8988T (cell line): ENCODE data around the gene ACAP2.
"Not testable (repeated sequence)": the region's sequence is repeated elsewhere in the genome, so short reads cannot be mapped to it uniquely, and the experiment has no call there.

ENCODE experiments used
- DNase-seq: peaks from one replicate; pipeline ENCODE4 v3.0.0; 2011

The ACAP2 gene

GRCh38 chr3:195385526-195385925 lies 57.3 kb downstream of the ACAP2 start:
- no peak for DNase-seq

DNA sequence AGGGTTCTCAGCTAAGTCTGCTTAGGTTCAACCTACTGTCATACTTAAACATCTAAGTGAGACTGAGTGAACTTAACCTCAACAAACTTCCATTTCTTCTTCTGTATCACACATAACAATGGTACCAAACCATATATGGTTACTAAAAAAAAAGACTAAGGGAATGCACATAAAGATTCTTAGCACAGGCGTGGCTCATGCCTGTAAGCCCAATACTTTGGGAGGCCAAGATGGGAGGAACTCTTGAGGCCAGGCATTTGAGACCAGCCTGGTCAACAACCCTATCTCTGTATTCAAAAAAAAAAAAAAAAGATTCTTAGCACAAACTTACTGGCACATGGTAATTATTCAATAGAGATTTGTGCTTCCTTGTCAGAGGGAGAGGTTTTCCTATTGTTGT lies 57.9 kb downstream of the ACAP2 start:
- no peak for DNase-seq

- DNase-seq: no peak
Observed at GRCh38 chr3:195372220-195372619, 70.6 kb downstream of the ACAP2 start.

- no peak for DNase-seq
Observed at GRCh38 chr3:195366200-195366925, 76.5 kb downstream of the ACAP2 start.

GRCh38 chr3:195365371-195365770 lies 77.4 kb downstream of the ACAP2 start:
- no peak for DNase-seq

- not testable (repeated sequence) for DNase-seq
Observed at GRCh38 chr3:195357797-195358196, 85.0 kb downstream of the ACAP2 start.

- DNase-seq: no peak
Observed at GRCh38 chr3:195356151-195357086, 86.4 kb downstream of the ACAP2 start.

DNA sequence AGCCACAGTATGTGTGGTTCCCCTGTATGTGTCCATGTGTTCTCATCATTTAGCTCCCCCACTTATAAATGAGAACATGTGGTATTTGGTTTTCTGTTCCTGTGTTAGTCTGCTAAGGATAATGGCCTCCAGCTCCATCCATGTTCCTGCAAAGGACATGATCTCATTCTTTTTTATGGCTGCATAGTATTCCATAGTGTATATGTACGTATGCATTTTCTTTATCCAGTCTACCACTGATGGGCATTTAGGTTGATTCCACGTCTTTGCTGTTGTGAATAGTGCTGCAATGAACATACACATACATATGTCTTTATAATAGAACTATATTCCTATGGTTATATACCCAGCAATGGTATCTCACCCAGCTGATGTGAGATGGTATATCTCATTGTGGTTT lies 88.8 kb downstream of the ACAP2 start:
- not testable (repeated sequence) for DNase-seq

- DNase-seq: no peak
Observed at GRCh38 chr3:195352895-195353488, 89.8 kb downstream of the ACAP2 start.

DNA sequence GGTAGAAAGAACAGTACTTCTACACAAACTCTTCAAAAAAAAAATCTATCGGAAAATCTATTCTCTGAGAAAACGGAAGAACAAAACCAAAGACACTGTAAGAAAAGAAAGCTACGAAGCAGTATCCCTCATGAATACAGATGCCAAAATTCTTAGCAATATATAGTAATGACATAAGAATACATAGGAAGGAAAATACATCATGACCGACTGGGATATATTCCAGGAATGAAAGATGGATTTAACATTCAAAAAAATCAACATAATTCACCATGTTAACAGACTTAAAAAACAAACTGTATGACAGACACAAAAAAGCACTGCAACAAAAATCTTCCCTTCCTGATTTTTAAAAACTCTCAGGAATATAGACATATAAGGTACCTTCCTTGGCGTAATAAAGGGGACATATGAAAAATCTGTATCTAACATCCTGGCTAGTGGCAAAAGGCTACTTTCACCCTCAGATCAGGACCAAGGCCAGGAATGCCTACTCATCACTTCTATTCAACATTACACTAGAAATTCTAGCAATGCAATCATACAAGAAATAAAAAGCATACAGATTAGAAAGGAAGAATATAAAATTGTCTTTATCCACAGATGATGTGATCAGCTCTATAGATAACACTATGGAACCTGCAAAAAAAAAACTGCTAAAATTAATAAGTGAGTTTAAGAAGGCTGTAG lies 94.2 kb downstream of the ACAP2 start:
- no peak for DNase-seq

DNA sequence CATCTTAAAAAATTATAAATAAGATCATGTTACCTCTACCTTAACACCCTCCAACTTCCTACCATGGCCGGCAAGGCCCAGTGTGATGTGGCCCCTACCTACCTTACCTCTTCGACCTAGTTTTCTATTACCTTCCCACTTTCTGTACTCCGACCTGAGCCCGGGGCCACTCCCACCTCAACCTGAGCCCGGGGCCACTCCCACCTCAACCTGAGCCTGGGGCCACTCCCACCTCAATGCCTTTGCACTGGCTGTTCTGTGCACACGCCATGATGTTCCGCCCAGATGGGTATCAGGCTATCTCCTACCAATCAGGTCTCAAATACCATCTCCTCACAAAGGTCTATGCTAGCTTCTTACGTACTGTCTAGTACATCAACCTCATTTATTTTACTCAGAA lies 105.1 kb downstream of the ACAP2 start:
- no peak for DNase-seq

DNA sequence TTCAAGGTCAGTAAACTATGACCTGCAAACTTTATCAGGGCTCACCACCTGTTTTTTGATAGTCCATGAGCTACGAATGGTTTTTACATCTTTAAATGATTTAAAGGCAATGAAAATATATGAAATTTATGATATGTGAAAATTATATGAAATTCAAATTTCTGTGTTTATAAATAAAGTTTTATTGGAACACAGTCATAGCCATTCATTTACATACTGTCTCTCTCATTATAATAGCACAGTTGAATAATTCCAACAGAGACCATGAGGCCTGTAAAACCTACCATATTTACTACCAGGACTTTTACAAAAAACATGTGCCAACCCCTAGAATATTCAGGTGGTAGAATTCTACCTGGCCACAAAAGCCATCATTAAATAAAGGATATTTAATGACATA lies 107.9 kb downstream of the ACAP2 start:
- no peak for DNase-seq

DNA sequence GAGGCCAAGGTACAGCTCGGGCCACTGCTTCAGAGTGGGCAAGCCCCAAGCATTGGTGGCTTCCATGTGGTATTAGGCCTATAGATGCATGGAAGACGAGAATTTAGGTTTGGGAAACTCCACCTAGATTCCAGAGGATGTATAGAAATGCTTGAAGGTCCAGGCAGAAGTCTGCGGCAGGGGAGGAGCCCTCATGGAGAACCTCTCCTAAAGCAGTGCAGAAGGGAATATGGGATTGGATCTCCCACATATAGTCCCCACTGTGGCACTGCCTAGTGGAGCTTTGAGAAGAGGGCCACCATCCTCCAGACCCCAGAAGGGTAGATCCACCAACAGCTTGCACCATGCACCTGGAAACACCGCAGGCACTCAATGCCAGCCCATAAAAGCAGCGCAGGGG lies 123.8 kb downstream of the ACAP2 start:
- DNase-seq: no peak

DNA sequence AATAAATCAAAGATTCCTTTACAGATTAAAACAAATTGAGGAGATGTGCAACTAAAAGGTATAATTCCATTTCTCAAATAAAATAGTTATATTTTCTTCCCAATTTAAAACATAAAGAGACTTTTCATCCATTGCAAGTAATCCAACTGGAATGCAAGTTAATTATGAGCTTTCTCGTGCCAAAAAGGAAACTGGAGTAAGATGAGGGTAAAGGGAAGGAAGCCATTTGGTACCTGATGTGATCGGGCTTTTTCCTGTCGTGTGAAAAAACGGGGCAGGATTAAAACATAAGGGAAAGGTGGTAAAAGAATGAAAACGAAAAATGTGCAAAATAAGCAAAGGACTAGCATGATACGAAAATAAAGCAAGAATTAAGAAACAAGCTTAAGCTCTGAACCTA lies 130.1 kb downstream of the ACAP2 start:
- DNase-seq: no peak

- DNase-seq: no peak
Observed at GRCh38 chr3:195307711-195308110, 135.1 kb downstream of the ACAP2 start.

DNA sequence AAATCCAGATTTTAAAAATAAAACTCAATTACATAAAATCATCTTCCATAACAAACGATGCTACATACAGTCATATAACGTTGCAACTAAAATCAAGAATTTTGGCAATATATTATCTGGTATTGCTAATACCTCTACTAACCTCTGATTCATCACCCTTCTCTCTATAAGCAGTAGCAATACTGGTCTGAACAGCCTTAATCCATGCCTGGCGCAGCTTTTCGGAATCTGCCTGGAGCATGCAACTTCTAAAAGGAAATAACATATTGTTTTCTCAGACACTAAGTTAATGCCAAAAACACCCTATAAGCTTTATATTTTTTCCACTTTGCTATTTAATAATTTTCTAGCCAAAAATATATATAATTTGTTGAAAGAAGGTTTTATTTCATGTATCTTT lies 136.5 kb downstream of the ACAP2 start:
- no peak for DNase-seq

- no peak for DNase-seq
Observed at GRCh38 chr3:195302431-195302830, 140.4 kb downstream of the ACAP2 start.

DNA sequence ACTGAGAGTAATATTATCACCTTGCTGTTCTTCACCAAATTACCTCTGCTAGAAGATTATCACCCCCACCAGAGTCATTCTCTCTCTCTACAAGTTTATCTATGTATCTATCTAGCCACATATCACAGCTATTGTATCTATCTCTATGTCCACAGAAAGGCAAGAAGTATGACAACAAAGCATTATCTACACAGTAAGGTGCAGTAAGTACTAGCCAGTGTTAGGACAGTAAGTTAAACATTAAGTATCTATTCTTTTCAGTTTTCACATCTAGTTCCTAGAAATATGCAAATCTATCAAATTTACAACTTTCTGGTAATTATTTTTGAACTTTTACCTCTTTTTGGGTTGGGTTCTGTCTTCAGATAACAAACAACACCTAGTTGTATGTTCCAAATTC lies 145.4 kb downstream of the ACAP2 start:
- no peak for DNase-seq

DNA sequence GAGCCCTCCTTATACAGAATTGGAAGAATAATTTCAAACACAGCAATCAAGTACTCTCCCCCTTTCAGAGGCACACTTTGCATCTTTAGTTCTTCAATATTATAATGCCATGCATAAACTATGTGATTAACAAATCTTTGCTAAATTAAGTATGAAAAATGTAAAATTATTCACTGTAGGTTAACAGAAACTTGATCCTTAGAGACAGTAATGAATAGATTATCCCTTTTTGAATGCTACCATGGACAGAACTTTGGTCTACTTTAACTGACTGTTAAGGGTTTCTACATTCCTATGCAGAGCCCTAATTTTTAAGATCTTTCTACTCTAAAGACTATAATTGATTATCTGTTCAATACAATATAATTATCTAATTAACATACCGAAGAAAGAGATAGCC lies 146.2 kb downstream of the ACAP2 start:
- DNase-seq: no peak

DNA sequence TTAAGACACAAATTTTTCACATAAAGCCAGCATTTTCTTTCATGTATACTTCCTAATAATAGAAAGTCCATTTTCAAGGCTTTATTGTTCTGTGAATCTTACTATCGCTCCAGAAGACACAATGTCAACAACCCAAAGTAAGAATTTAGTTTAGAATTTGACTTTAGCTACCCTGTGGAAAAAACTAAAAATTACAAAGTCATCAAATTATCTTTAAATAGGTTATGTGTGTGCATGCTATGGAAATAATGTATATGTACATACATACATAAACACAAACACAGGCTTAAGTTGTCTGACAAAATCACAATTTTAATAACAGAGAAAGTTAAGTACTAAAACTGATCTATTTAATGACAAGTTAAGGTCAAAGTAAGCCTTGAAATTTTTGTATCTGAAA lies 151.7 kb downstream of the ACAP2 start:
- no peak for DNase-seq

- not testable (repeated sequence) for DNase-seq
Observed at GRCh38 chr3:195290643-195291042, 152.2 kb downstream of the ACAP2 start.

DNA sequence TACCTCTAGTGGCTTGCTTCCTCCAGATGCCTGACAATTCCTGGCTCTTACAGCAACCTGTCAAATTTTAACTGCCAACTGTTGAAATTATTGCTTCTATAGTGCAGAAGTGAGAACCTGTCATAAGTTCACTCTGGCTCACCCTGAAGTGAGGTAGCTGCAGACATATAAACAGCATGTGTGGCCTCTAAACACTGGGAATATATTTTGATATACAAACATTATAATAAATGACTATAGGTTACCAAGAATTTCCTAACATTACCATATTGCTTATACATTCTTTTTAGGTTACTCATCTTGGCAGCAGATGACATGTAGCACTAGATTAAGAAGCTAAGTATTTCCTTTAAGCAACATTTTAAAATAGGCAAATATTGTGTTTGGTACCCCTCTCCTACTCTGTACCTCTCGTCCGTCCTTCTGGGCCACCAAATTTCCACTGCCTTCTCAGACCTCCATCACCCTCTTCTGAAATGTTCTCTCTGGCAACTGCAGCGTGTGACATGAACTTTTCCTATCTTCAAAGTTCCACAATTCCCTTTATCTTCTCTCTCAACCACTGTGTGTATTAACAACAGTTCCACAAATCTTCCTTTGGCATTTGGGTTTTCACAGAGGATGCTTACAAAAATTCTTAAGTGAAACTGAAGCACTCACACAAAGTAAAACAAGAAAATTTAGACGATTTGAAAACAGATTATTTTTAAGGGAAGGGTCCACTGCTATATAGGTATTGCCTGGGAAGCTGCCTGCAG lies 156.5 kb downstream of the ACAP2 start:
- DNase-seq: no peak
